HCT116 (cell line): ENCODE results near the gene DNAJC7.

Source experiments
- CTCF ChIP-seq, 3 experiments: fragments of 200-600 bp in 1 of 3; sonication (generic) in 1 of 3; IDR thresholded peaks in 2 of 3; conservative IDR thresholded peaks in 1 of 3; 2 replicates each; pipeline ENCODE4 v1.5.1; 2012 to 2017; ENCODE audit warnings: low read depth in 2 of 3, low read length in 2 of 3, antibody characterized with exemption in 1 of 3, borderline replicate concordance in 1 of 3, control low read depth in 1 of 3, mild to moderate bottlenecking in 1 of 3, mixed read lengths in 1 of 3, mixed run types in 1 of 3, moderate library complexity in 1 of 3; ENCODE audit not compliant: insufficient read depth in 1 of 3
- POLR2A ChIP-seq: IDR thresholded peaks from 2 replicates; pipeline ENCODE4 v1.7.0; 2011; ENCODE audit warnings: borderline replicate concordance; ENCODE audit not compliant: insufficient read depth, insufficient read length; ENCODE audit errors: extremely low read depth
- POLR2AphosphoS5 ChIP-seq: IDR thresholded peaks from 2 replicates; pipeline ENCODE4 v1.6.1; 2011; ENCODE audit warnings: mild to moderate bottlenecking, low read depth, low read length, moderate library complexity

GRCh38 chr17:41962768-41963434 lies 54.3 kb downstream of the DNAJC7 start:
- TF ChIP-seq POLR2A (no peak), POLR2AphosphoS5 (no peak), CTCF (IDR thresholded peaks at IDR 0.05 in 2 of 3, conservative IDR thresholded peaks at IDR 0.05 in 1 of 3; ENCODE audit: borderline replicate concordance in 1 of 3, insufficient read depth in 1 of 3, low read depth in 2 of 3, low read length in 2 of 3) (peak; percentile 87 to 95 (median 91))
